T-helper 1 cell (primary cell): ENCODE data around the gene FKBP2.

ENCODE experiments used
- DNase-seq, 5 donors: peaks; one replicate each; pipeline ENCODE4 v3.0.0-alpha.2; 2012 to 2020
- total RNA-seq, 4 donors: gene quantifications; one replicate each; lab custom pipeline; 2026; lab: John Stamatoyannopoulos, UW

Gene FKBP2
- 0.47 to 3.7 (median 0.92) reads per million in 4 donors for total RNA-seq

DNA sequence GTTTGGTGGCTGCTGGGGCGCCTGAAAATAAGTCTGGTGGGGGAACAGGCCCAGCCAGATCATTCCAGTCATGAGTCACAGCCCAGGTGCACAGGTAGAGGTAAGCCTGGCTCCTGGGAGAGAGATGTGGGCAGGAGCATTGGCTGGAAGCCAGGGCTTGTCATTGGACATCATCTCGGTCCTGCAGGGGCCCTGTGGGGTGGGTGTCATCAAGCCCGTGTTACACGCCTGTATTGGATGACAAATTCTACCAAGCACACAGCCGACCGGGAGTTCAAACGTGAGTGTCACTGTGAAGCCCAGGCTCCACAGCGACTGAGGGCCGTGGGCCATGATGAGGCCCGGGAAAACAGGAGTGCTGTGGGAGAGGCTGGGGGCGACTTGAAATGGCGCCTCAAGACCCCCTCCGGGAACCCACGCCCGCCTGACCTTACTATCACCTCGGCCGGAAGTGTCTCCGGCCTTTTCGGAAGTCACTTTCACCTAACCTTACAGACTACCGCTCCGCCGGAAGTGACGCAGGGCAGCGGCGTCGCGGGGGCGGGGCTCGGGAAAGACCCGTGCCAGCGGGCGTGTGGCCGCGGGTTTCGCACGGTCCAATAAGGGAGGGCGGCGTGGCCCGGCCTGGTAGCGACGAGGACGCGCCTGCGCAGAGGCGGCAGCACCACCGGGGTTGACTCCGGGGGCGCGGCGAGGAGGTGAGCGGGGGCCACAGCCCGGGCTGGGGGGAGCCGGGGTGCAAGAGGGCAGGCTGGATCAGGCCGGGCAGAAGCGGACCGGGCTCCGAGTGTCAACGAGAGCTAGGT is at the start of gene FKBP2:
TSS of gene FKBP2 (plus strand) at position 661 of the 806 bp plus-strand sequence. CDS start 1,293 bp downstream, outside the sequence.
- DNase-seq: peak; percentile 96 to 99 (median 98)

DNA sequence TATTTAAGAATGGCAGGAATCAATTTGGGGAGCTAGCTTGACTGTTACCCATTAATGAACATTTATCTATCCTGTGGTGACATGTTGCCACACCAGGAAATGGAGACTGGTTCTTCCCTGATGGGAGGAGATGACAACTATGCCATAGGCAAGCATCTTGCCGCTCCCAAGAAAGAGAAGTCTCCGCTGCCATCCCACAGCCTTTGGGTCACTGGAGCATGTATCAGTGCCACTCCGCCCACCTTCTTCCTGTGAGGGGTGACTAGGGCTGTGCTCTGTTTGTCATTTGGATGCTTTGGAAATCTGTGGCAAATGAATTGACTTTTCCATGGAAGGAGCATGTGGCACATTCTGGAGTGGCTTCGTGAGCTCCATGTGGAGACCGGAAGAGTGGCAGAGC is 48.5 kb upstream of the FKBP2 start:
- no peak for DNase-seq

DNA sequence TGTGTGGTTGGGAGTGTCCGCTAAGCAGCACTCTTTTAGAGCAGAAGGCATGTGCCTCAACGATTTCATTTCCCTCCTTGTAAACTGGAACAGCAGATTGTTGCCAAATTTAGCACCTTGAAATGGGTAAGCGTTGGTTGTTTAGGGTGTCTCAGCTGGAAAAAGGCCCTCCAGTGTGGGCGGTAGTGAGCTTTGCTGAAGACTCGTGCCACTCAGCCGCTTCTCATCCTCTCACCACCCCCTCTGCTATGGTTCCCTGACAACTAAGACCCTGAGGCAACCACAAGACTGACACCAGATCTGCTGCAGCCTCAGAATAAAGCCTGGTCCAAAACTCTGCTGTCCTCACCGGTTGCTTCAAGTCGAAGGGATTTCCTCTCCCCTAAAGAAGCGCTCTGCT is 44.3 kb upstream of the FKBP2 start:
- no peak for DNase-seq

DNA sequence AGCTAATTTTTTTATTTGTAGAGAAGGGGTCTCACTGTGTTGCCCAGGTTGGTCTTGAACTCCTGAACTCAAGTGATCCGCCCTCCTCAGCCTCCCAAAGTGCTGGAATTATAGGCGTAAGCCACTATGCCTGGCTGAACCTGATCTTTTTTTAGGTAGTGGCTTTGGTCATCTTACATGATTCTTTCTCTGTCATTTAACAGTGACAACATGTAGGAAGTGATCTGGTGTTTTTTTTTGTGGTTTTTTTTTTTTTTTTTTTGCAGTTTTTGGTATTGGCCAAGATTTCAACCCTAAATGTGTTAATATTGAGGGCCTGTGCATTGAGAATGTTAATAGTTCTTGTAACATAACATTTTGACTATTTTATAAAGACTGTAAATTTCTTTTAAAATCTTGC is 42.4 kb upstream of the FKBP2 start:
- DNase-seq: no peak

DNA sequence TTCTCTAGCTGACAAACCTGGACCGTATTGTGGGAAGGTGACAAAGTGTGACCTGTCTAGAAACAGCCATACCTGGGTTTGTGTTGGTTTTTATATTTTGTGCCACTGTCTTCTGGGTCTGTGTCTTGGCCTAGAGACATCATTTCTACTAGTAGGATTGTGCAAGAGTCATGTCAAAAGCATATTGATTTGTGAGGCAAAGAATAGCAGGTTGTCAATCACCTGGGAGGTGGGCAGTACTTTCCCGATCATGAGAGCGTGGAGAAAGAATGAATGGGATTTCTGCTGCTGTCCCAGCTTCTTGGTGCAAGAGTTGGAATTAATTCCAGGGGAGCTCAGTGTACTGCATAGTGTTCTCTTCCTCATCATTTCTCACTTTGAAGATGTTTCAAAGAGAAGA is 39.4 kb upstream of the FKBP2 start:
- DNase-seq: no peak

DNA sequence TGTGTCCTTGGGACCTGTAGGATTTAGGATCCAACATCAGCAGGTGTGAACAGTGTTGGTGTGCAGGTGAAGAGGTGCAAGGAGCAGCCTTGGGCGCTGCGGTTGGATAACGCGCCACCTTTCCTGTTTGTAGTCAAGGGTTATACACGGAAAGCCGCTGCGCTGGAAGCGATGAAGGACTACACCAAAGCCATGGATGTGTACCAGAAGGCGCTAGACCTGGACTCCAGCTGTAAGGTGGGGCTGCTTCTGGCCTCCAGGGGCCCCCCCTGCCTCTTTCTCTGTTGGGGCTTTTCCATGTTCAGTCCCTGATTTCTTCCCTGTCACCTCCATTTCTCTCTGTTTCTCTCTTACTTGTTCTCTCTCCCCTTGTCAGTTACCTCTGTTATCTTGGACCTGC is 37.9 kb upstream of the FKBP2 start:
- DNase-seq: no peak

DNA sequence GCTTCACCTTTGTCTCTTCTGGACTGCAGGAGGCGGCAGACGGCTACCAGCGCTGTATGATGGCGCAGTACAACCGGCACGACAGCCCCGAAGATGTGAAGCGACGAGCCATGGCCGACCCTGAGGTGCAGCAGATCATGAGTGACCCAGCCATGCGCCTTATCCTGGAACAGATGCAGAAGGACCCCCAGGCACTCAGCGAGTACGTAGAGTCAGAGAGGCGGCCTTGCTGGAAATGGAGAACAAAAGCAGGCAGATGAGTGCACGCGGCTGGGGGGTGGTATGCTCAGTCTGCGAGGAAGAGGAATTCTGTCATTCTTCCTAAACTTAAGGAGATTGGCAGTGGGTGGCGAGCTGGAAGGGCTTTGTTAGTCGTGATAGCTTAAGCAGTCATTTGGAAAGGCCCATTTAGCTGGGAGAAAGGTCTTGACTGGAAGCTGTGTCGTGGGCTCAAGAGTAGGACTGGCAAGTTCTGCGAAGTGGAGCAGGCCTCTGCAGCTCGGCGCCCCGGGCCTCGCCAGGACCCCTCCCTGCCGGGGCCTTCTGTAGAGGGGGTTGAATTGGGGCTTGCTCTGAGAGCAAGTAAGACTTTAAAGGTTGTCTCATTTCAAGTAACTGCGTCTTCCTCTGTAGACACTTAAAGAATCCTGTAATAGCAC is 37.3 kb upstream of the FKBP2 start:
- no peak for DNase-seq

DNA sequence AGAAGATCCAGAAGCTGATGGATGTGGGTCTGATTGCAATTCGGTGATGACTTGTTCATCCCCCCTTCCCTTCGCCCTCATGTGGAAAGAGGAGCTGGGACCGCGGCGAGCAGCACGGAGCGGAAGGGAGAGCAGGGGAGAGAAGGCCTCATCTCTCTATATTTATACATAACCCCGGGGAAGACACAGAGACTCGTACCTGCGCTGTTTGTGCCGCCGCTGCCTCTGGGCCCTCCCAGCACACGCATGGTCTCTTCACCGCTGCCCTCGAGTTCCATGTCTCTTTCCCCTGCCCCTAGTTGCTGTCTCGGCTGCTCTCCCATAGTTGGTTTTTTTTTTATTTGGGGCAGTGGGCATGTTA is 36.8 kb upstream of the FKBP2 start:
- no peak for DNase-seq

DNA sequence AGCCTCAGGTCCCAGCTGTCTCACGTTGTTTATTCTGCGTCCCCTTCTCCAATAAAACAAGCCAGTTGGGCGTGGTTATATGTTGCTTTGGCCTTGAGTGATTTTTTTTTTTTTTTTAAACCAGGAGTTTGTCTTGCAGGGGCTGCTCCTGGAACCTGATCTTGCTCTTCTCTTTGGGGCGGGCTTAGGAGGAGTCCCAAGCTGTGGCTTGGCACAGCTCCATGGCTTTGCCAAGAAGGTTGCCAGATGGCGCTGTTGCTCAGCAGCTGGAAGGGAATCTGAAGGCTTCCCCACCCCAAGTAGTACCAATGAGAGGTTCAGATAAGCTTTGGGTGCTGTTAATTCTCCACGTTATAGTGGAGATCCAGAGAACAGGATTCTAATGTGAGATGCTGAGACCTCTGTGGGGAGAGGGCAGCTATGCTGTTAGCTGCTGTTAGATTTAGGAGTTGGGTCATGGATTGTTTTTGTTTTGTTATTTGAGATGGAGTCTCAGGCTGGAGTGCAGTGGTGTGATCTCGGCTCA is 36.4 kb upstream of the FKBP2 start:
- peak; percentile 64 to 83 (median 81) for DNase-seq

DNA sequence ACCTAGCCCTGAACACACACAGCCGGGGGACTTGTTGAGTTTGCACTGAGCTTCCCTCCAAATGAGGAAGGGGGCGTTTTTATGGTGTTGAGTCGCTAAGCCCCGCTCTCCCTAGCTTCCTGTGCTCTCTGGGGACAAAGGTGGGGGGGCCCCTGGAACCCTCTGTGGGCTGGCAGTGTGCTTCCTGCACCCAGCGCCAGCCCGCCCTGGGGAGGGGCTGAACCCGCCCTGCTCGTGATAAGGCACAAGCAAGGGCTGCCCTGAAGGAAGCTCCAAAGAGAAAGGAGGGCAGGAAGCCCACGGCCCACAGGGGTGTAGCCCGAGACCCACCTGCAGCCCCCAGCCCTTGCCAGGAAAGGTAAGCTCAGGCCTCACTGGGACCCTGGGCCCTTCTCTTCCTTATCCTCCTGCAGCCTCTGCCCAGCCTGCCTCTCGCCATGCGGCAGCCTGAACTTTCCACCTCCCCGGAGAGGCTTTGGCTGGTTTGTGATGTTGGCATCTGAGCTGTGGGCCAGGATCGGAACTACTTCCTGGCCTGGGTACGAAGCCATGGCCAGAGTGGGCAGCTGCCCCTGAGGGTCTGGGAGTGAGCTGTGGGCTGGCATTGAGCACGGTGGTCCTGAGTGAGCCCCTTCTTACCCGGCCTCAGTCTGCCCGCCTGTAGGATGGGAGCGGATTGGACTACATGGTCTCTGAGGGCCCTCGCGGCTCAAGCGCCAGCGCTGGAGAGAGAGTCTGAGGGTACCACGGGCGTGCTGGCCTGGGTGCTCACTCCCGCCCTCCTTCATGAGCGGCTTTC is 34.2 kb upstream of the FKBP2 start, which contains the start of gene FERMT3:
TSS of gene FERMT3 (plus strand) at position 265 of the 799 bp plus-strand sequence. CDS start 644 bp downstream, outside the sequence.
- peak; percentile 38 to 84 (median 57) for DNase-seq

DNA sequence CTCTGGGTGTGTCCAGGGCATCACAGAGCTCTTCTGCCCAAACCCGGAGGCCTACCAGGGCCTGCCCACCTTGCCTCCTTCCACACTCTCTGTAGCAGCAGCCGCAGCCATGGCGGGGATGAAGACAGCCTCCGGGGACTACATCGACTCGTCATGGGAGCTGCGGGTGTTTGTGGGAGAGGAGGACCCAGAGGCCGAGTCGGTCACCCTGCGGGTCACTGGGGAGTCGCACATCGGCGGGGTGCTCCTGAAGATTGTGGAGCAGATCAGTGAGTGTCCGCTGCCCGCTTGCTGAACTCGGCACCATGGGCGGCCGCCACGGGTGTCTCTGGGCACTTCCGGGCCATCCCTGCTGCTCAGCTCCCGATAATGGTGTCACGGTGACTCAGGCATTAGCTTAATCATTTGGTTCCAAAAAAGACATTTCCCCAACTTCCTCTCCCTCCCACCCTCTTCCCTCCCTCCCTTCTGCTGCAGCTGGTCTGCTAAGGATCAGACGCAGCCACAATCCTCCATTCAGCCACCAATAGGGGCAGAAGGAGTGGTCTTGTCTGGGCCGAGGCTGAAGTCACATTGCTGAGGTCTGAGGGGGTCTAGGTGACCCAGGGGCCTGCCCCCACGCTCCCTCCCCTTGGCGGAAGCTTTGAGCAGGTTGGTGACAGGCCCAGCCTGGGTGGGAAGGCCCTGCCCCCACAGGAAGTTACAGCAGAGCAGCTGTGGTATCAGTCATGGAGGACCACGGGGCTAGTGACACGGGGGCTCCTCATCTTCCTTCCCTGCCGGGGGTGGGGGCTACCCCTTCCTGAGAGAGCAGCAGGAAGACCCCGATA is 33.4 kb upstream of the FKBP2 start:
- DNase-seq: peak; percentile 39 to 89 (median 51)

DNA sequence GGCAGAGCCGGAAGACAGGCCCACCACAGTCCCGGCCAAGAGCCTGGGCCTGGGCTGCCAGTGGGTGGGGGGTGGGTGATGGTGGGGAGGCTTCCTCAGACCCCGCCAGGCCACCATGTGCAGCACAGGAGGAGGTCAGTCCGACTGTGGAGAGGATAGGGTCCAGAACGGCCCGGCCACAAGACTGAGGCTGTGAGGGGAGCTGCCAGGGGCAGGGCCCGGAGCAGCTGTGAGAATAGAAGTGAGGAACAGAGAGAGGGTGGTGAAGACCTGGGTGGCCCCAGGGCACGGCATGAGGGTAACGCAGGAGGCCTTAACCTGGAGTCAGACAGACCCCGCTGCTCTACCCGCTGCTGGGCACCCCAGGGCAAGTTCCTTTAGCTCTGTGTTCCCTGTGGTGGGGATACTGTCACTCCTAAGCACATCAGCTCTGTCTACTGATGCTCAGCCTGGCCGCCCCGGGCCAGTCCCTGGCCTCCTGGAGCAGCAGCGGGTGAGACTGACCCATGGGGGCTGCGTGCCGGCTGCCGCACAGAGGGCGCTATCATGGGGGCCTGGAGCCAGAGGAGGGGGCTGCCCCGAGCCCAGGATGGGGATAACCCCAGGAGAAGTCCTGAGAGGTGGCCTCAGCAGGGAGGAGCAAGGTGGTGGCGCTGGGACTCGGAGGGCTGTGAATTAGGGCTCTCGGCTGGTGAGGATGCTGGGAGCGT is 32.7 kb upstream of the FKBP2 start:
- DNase-seq: no peak

DNA sequence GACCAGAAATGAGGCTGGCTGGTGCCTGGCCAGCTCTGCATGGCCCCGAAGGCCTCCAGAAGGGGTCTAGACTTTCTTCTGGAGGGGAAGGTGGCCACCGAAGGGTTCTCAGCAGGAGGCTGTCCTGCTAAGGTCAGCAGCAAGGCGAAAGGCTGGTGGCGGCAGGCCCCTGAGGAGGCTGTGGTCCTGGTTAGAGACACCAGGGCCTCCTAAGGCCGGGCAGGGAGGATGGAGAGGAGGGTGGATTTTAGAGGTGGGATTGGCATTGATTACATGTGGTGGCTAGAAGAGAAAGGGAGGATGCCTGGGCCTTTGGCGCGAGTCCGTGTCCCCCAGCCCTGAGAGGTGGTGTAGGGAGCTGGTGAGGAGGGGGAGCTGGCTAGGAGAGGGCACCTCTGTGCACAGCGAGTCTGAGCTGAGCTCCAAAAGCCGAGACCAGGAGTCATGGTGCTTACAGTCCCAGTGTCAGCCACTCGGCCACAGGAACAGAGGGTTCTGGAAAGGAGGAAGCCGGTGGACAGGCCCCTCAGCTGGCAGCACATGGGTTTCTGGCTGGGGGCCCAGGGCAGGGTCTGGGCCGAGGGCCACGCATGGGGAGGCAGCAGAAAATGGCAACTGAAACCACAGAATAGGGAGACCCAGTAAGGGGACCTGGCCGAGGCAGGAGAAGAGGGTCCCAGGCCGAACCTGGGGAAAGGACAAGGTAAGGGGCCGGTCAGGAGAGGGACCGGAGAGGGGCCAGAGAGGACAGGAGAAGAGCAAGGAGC is 31.9 kb upstream of the FKBP2 start:
- DNase-seq: no peak

DNA sequence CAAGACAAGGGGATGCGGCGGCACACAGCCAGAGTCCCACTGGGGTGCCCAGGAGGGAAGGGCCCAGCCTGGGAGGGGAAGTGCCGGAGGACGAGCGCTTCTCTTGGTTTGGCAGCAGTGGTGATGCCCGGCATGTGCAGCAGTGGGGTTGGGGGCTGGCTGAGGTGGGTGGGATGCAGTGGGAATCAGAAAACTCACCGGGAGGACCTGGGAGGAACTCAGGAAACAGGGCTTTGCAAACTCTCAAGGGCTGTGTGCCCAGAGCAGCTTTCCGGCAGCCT is 31.4 kb upstream of the FKBP2 start:
- no peak for DNase-seq

DNA sequence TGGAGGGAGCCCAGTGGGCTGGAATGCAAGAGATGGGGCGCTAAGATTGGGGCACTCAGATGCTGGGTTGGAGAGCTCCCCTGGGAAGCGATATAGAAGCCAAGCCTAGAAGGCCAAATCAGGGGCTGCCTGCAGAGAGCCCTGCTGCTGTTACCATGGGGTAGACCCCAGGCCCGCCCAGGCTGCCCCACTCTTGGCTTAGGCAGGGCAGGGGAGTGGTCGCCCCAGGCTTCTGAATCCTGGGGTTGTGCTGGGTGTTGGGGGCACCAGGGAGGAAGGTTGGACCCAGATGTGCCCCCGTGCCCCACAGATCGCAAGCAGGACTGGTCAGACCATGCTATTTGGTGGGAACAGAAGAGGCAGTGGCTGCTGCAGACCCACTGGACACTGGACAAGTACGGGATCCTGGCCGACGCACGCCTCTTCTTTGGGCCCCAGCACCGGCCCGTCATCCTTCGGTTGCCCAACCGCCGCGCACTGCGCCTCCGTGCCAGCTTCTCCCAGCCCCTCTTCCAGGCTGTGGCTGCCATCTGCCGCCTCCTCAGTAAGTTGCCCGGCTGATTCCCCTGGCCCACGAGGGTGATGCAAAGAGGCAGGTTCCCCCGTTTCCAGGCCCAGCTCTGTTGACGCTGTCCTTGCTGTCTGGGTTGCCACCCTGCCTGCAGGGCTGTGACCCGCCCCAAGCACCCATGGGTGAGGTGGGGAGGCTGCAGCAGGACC is 30.4 kb upstream of the FKBP2 start:
- DNase-seq: no peak

DNA sequence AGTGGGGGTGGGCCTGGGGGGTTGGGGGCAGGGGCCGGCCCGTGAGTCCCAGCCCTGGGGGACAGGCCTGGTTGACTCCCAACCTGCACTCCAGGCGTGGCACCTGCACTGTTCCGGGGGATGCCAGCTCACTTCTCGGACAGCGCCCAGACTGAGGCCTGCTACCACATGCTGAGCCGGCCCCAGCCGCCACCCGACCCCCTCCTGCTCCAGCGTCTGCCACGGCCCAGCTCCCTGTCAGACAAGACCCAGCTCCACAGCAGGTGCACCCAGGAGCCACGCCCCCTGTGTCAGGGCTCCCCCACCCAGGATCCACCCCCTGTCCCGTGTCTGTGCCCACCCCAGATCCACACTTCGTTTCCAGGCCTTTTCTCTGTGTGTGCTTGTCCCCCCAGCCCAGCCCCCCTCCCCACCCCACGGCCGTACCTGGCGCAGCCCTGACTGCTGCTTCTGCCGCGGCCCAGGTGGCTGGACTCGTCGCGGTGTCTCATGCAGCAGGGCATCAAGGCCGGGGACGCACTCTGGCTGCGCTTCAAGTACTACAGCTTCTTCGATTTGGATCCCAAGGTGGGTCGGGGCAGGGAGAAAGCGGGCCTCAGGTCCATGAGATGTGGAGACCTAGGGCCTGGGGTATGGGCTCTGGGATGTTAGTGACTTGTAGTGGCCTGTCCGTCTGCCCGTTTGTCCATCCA is 29.6 kb upstream of the FKBP2 start:
- DNase-seq: no peak

DNA sequence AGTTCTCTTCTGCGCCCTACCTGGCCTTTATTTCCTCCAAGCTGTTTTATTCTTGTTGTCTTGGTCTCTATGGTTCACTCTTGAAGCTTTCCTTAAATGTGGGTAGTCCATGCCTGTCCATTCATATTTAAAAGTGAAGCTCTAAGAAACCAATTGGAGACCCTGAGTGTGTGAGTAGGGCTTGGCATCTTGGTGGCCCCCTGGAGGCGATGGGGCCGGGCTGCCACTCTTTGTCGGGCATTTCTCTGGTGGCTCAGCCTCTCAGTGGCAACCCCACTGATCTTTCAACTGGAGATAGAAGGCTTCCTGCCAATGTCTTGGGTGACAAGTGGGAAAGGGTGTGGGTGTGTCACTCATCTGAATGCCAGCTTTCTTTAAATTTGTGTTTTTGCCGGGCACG is 24.0 kb upstream of the FKBP2 start:
- no peak for DNase-seq

DNA sequence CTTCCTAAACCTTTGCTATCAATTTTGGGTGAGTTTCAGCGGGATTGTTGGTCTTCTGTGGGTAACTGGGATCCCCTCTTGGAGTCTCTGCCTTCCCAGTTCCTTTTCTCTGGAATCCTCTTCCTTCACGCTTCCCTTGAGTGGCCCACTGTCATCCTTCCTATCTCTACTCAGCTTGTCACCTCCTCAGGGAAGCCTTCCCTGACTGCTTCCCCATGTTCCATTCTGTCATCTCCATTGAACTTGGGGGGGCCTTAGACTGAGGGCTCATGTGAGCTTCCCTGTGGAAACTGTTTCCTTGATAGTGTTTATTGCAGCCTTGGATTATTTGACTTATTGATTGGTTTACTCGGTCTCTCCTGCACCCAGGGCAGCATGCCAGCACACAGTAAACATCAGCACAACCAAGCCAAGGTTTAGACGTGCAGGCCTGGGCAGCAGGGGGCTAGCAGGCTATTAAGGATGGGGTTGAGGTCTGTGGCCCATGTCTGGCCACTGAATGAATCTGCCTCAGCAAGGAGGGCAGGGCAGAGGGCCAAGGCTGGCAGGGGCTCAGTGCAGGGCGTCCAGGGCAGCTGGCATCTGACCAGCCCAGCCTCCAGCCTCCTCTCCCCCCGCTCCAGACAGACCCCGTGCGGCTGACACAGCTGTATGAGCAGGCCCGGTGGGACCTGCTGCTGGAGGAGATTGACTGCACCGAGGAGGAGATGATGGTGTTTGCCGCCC is 22.1 kb upstream of the FKBP2 start:
- DNase-seq: no peak

DNA sequence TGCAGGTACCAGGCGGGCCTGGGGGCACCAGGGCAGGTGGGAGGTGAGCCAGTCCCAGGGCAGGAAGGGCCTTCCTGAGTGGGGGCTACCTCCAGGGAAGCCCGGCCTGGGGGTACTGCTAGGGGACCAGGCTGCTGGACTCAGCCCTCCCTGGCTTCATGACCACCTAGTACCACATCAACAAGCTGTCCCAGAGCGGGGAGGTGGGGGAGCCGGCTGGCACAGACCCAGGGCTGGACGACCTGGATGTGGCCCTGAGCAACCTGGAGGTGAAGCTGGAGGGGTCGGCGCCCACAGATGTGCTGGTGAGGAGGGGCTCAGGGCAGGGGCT is 21.6 kb upstream of the FKBP2 start:
- no peak for DNase-seq
